ENCODE results near the gene DIRAS1.

Gene DIRAS1

GRCh38 chr19:2761309-2761677, 40.1 kb upstream of the DIRAS1 start:
- no peak for TF ChIP-seq CTCF (IDR thresholded peaks at IDR 0.05; ENCODE audit: low read depth, low read length)
- H3K4me3 ChIP-seq (ENCODE audit: low read depth, low read length): no peak overlapping the region
- in situ Hi-C loops (cut with HindIII; ENCODE audit: low sequenced_read_pairs): no loop called here
- no peak for DNase-seq (ENCODE audit: low read depth, low spot score)

- in situ Hi-C loops (cut with HindIII; ENCODE audit: low sequenced_read_pairs): no loop called here
- no peak overlapping the region for H3K4me3 ChIP-seq (ENCODE audit: low read depth, low read length)
- TF ChIP-seq CTCF (IDR thresholded peaks at IDR 0.05; ENCODE audit: low read depth, low read length): no peak
- no peak for DNase-seq (ENCODE audit: low read depth, low spot score)
Observed at GRCh38 chr19:2759965-2760364, 38.8 kb upstream of the DIRAS1 start.

GRCh38 chr19:2759362-2759761, 38.2 kb upstream of the DIRAS1 start:
- no peak overlapping the region for H3K4me3 ChIP-seq (ENCODE audit: low read depth, low read length)
- TF ChIP-seq CTCF (IDR thresholded peaks at IDR 0.05; ENCODE audit: low read depth, low read length): no peak
- in situ Hi-C loops (cut with HindIII; ENCODE audit: low sequenced_read_pairs): no loop called here
- DNase-seq (ENCODE audit: low read depth, low spot score): no peak

GRCh38 chr19:2758601-2759313, 37.6 kb upstream of the DIRAS1 start:
- DNase-seq (ENCODE audit: low read depth, low spot score): no peak
- no peak for TF ChIP-seq CTCF (IDR thresholded peaks at IDR 0.05; ENCODE audit: low read depth, low read length)
- in situ Hi-C loops (cut with HindIII; ENCODE audit: low sequenced_read_pairs): no loop called here
- H3K4me3 ChIP-seq (ENCODE audit: low read depth, low read length): no peak overlapping the region

GRCh38 chr19:2756921-2757881, 36.0 kb upstream of the DIRAS1 start:
- in situ Hi-C loops (cut with HindIII; ENCODE audit: low sequenced_read_pairs): no loop called here
- DNase-seq (ENCODE audit: low read depth, low spot score): no peak
- no peak overlapping the region for H3K4me3 ChIP-seq (ENCODE audit: low read depth, low read length)
- TF ChIP-seq CTCF (IDR thresholded peaks at IDR 0.05; ENCODE audit: low read depth, low read length): no peak

GRCh38 chr19:2756477-2756876, 35.3 kb upstream of the DIRAS1 start:
- no peak for TF ChIP-seq CTCF (IDR thresholded peaks at IDR 0.05; ENCODE audit: low read depth, low read length)
- H3K4me3 ChIP-seq (ENCODE audit: low read depth, low read length): no peak overlapping the region
- DNase-seq (ENCODE audit: low read depth, low spot score): no peak
- in situ Hi-C loops (cut with HindIII; ENCODE audit: low sequenced_read_pairs): no loop called here

Measured in astrocyte of the spinal cord (primary cell).